Posterior cingulate gyrus (tissue), 11 donors: ENCODE measurements around the gene NRGN.

Experiments used
- DNase-seq, 10 donors: peaks; one replicate each; pipeline versions ENCODE4 v3.0.0 to v3.0.0-alpha.2; 2020 to 2021; ENCODE audit warnings: mixed read lengths in 3 of 10
- intact Hi-C: fragments of 100-400 bp; cut with DNase I; formaldehyde crosslinking; loops from one replicate; pipeline ENCODE4 v1.15.1; 2023

The NRGN gene

DNA sequence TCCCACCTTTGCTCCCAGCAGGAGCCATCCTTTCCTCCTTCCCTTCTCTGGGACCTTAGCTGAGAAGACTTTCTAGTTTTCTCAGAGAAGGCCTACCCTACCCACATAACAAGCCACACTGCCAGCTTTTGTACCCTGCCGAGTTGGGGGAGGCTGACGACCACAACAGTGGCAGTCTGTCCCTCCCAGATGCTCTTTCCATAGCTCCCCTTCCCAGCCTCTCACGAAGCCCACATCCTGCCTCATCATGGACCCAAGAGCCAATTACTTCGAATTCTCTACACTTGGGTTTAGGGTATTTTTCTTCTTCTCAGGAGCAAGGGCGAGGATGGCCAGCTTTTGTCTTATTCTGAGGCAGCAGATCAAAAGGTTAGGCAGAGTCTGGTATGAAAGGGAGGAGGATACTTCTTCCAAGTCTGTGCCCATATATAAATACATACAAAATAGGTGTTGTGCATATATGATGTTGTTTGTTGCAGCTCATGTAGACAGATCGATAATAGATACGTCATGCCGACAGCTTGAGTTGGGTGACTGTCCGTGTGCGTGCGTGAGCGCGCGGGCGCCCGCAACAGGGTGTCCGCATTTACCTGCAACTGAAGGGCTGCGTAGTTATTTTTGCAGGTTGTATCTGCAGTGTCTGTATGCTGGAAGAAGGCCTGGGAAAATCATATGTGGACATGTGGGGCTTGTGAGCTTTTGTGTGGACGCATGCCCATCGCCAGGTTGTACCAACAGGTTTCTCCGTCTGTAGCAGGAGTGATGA, 846 bp upstream of the NRGN start:
- DNase-seq, result no peak
- intact Hi-C loops, result no loop called here

GRCh38 chr11:124740277-124740882, 638 bp downstream of the NRGN start:
- peak in 5 of 10 donors; percentile 50 to 92 (median 90) for DNase-seq
- intact Hi-C loops, result loop anchor here (5.0 kb wide), 1 partner anchor 68 kb away; the partner anchor contains the start of genes SIAE and SPA17

- no peak for DNase-seq
- intact Hi-C loops, result loop anchor here (5.0 kb wide), 1 partner anchor 70 kb away; the partner anchor contains the start of genes SIAE and SPA17
These were observed 2.8 kb downstream of the NRGN start for GRCh38 chr11:124742555-124742954.

GRCh38 chr11:124743050-124743449, 3.3 kb downstream of the NRGN start:
- no peak for DNase-seq
- intact Hi-C loops, result loop anchor here (5.0 kb wide), 1 partner anchor 71 kb away; the partner anchor contains the start of genes SIAE and SPA17

GRCh38 chr11:124745270-124745834, 5.6 kb downstream of the NRGN start:
- intact Hi-C loops, result no loop called here
- no peak for DNase-seq

GRCh38 chr11:124745835-124746620, 6.3 kb downstream of the NRGN start:
- intact Hi-C loops, result no loop called here

GRCh38 chr11:124746621-124747243, 7.0 kb downstream of the NRGN start:
- peak in 5 of 10 donors; percentile 50 to 92 (median 80) for DNase-seq
- intact Hi-C loops, result no loop called here

More at GRCh38 chr11:124745835-124746620, 6.3 kb downstream of the NRGN start:
- peak in 1 of 10 donors; percentile 70 for DNase-seq

DNA sequence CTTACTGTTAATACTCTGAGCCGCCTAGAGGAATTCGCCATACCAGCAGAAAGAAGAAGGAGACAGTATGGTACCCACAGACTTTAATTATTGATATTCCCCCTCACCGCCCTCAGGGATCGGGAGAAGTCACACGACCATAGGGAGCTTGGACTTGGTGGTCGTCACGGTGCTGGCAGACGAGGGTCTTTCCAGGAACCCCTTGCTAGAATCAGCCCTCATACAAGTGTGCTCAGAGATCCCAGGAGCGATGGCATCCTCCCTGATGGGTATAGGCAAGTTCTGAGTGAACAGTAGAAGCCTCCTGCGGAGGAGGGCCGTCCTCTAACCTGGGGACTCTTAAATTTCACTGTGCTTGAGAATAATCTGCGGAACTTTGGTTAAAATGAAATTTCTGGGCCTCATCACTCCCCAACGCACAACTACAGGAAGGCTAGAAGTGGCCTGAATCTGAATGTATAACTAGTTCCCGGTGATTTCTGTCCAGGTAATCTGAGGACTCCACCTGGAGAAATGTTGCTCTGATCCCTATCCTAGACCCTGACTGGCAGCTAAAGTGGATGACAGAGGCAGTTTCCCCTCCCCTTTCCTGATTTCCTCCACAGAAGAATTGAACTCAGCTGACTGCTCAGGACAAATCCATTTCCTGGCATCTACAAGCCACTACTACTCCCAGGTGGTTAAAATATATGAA, 7.8 kb downstream of the NRGN start:
- intact Hi-C loops, result no loop called here

GRCh38 chr11:124748100-124748418, 8.3 kb downstream of the NRGN start:
- DNase-seq, result no peak
- intact Hi-C loops, result no loop called here

More for the DNA sequence above, 7.8 kb downstream of the NRGN start:
- no peak for DNase-seq

DNA sequence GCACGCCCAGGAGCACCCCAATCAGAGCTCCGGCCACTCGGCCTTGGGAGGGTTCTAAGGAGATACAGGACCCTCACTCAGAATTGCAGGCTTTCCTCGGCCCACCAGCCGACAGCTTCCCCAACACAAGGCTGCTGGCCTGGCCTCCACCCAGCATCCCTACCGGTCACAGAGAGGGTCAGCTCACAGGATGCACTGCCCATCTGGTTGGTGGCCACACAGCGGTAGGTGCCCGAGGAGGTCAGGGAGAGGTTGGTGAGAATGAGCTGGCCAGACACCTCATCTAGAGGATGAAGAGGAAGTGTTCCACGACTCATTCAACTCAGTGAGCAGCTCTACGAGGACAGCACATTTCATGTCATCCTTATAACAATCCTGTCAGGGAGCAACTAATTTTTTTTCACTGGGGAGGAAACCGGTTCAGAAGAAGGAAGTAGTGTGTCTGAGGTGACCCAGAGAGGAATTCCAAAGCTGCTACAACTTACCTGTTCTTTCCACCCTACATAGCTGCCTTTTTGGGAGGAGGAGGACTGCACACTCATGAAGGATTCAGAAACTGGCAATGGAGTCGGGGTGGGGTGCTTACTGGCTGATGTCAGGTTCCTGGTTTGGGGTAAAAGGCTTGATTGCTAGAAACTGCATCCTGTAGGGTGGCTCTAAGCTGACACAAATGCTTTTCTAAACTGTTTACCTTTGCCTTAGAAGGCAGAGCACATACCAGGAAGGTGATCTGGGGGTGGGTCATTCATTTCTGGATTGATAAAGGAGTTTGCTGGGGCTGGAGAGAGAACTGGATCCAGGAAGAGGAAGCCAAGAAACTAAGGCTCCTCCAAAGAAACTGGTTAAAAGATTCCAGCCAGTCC, 9.0 kb downstream of the NRGN start:
- intact Hi-C loops, result no loop called here
- DNase-seq, result peak in 1 of 10 donors; percentile 78

DNA sequence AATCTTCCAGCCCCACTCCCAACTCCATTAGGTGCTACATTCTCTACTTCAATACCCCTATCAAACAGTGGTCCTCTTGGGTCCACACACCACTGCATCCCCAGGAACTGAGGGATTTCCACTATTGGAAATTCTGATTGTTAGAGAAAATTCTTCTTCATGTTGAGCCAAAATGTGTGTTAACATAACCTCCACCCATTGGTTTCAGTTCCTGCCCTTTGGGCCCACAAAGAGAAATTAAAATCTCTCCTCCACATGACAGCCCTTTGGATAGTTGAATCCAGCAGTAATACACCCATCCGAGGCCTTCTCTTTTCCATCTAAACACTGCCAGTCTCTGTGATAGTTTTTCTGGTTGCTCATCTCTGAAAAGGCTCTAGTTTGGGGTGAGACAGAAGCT, 10.2 kb downstream of the NRGN start:
- DNase-seq, result no peak
- intact Hi-C loops, result no loop called here

GRCh38 chr11:124751391-124751740, 11.6 kb downstream of the NRGN start:
- intact Hi-C loops, result no loop called here
- DNase-seq, result no peak

- intact Hi-C loops, result no loop called here
These were observed 12.2 kb downstream of the NRGN start, which contains the start of gene VSIG2 for GRCh38 chr11:124751741-124752470. VSIG2 (minus strand) TSS chr11:124752255; CDS start chr11:124752137, 118 bp downstream.

DNA sequence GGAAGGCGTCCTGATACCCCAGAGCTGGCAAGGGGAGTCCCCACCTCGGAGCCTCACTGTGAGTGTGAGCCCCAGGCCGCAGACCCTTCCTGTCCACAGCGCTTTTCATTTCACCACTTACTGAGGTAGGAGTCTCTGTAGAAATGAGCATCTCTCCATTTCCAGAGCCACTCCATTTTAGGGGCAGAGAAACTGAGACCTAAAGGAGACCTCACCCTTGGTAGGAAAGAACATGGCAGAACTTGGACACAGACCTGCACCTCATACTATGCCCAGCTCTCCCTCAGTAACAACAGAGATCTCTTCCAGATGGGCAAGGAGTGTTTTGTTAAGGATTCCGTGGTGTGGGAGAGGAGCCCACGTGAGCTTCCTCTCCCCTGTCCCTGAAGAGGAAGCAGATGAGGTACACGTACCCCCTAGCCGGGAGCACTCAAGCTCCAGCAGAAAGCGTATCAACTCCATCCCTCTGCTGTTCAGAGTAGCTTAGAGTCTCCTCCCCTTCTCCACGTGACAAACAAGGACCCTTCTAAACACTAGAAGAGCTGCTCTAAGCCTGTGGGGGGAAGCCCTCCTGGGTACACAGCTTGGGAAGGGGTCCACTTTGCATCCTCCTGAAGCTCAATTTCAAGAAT, 12.8 kb downstream of the NRGN start:
- DNase-seq, result no peak
- intact Hi-C loops, result no loop called here

More at GRCh38 chr11:124751741-124752470, 12.2 kb downstream of the NRGN start, which contains the start of gene VSIG2:
- peak in 2 of 10 donors; percentile 69 to 82 for DNase-seq

GRCh38 chr11:124753205-124753604, 13.5 kb downstream of the NRGN start:
- intact Hi-C loops, result no loop called here
- no peak for DNase-seq

- intact Hi-C loops, result no loop called here
- DNase-seq, result no peak
These were observed 13.9 kb downstream of the NRGN start for GRCh38 chr11:124753624-124754023.

DNA sequence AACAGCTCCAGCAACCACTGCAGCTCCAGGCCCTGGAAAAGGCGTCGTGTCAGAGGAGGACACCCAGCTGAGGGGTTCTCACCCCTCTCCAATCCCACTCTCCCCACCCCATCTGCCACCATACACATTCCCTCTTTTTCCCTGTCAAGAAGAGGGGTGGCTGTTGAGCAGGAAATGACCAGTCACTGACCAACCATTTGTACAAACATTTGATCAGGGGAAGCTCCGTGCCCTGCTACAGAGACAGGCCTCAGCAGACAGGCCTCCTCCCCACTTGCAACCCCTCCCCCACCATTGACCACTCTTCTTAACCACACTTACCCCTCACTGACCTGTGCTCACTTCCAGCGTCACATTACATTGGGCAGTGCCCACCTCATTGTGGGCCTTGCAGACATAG, 14.6 kb downstream of the NRGN start:
- DNase-seq, result no peak
- intact Hi-C loops, result no loop called here

- DNase-seq, result no peak
- intact Hi-C loops, result no loop called here
These were observed 15.0 kb downstream of the NRGN start for GRCh38 chr11:124754710-124755109.
